ENCODE results near the gene CARD10.

GRCh38 chr22:37442135-37442534 lies 77.1 kb downstream of the CARD10 start:
- TF ChIP-seq POLR2AphosphoS5 (IDR thresholded peaks at IDR 0.05; ENCODE audit: low read depth, low read length) (no peak), ZFX (CRISPR knock-in tag; IDR thresholded peaks at IDR 0.05; ENCODE audit: low read depth) (no peak)

Data from HepG2 (cell line).